Peyer's patch (tissue), 4 donors: Measurements from ENCODE around the gene EXOSC10.

Experiments used
- POLR2A ChIP-seq, 2 donors: fragments of 450-650 bp; IDR thresholded peaks; one replicate each; pipeline ENCODE4 v1.5.1; 2017; ENCODE audit warnings: antibody characterized with exemption in 2 of 2, mild to moderate bottlenecking in 2 of 2, moderate library complexity in 2 of 2
- TF ChIP-seq, protein P1 (sequence below), 6 experiments: fragments of 450-650 bp in 4 of 6; fragments of 200-600 bp in 2 of 6; sonication (generic) in 1 of 6; IDR thresholded peaks; one replicate each; pipeline ENCODE4 v1.5.1; 2017 to 2019; ENCODE audit warnings: antibody characterized with exemption in 6 of 6, mild to moderate bottlenecking in 3 of 6, moderate library complexity in 1 of 6

- no peak for TF ChIP-seq POLR2A (IDR thresholded peaks at IDR 0.05)
- TF ChIP-seq, protein P1, sequence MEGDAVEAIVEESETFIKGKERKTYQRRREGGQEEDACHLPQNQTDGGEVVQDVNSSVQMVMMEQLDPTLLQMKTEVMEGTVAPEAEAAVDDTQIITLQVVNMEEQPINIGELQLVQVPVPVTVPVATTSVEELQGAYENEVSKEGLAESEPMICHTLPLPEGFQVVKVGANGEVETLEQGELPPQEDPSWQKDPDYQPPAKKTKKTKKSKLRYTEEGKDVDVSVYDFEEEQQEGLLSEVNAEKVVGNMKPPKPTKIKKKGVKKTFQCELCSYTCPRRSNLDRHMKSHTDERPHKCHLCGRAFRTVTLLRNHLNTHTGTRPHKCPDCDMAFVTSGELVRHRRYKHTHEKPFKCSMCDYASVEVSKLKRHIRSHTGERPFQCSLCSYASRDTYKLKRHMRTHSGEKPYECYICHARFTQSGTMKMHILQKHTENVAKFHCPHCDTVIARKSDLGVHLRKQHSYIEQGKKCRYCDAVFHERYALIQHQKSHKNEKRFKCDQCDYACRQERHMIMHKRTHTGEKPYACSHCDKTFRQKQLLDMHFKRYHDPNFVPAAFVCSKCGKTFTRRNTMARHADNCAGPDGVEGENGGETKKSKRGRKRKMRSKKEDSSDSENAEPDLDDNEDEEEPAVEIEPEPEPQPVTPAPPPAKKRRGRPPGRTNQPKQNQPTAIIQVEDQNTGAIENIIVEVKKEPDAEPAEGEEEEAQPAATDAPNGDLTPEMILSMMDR (IDR thresholded peaks at IDR 0.05): no peak
These were observed 33.9 kb downstream of the EXOSC10 start for GRCh38 chr1:11065796-11066195.
